ENCODE data around the gene PPFIA1. TPM values are rescaled to one million over a fixed set of nuclear protein-coding genes. Genes with fewer than 3 reads are reported as not detected.
"Not testable (repeated sequence)": the region's sequence is repeated elsewhere in the genome, so short reads cannot be mapped to it uniquely, and the experiment has no call there.

The PPFIA1 gene
- total RNA-seq, 1 donor from 2014 or later: 54.2 TPM

DNA sequence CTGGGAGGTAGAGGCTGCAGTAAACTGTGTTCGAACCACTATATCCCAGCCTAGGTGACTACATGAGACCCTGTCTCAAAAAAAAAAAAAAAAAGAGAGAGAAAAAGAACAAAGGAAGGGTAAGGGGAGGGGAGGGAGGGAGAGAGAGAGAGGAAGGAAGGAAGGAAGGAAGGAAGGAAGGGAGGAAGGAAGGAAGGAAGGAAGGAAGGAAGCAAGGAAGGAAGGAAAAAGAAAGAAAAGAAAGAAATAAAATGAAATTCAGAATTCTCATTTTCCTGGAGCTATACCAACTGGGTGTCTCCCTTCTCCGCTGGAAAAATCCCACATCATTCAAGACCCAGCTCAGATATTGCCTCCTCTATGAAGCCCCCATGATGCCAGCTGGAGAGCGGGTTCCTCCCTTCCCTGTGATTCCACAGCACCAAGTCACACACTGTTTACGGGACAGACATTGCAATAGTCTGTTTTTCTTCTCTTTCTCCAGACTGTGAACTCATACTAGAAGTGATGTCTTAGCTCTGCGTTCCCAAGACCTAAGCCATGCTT is 3.0 kb upstream of the PPFIA1 start:
- no peak for DNase-seq
- intact Hi-C loops (cut with micrococcal nuclease): no loop called here
- Mint-ChIP-seq H3K27ac (no peak overlapping the region), H3K36me3 (ENCODE audit: low read depth) (peaks cover 4% of the 10 kb centered on the region), H3K4me3 (no peak overlapping the region), H3K4me1 (peaks cover 15% of the 10 kb centered on the region), H3K9me3 (no peaks in the 10 kb centered on the region), H3K27me3 (peaks cover 32% of the 10 kb centered on the region)

DNA sequence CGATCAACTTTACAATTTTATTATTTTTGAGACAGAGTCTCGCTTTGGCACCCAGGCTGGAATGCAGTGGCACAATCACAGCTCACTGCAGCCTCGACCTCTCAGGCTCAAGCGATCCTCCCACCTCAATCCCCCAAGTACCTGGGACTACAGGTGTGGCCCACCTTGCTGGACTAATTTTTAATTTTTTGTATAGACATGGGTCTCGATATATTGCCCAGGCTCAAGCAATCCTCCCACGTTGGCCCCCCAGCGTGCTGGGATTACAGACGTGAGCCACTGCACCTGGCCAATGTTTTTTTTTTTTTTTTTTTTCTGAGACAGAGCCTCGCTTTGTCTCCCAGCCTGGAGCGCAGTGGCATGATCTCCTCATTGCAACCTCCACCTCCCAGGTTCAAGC is 2.0 kb upstream of the PPFIA1 start:
- DNase-seq: no peak
- Mint-ChIP-seq H3K4me3 (no peak overlapping the region), H3K9me3 (no peaks in the 10 kb centered on the region), H3K36me3 (ENCODE audit: low read depth) (peaks cover 12% of the 10 kb centered on the region), H3K27me3 (peaks cover 32% of the 10 kb centered on the region), H3K4me1 (peaks cover 19% of the 10 kb centered on the region), H3K27ac (no peak overlapping the region)
- intact Hi-C loops (cut with micrococcal nuclease): no loop called here

DNA sequence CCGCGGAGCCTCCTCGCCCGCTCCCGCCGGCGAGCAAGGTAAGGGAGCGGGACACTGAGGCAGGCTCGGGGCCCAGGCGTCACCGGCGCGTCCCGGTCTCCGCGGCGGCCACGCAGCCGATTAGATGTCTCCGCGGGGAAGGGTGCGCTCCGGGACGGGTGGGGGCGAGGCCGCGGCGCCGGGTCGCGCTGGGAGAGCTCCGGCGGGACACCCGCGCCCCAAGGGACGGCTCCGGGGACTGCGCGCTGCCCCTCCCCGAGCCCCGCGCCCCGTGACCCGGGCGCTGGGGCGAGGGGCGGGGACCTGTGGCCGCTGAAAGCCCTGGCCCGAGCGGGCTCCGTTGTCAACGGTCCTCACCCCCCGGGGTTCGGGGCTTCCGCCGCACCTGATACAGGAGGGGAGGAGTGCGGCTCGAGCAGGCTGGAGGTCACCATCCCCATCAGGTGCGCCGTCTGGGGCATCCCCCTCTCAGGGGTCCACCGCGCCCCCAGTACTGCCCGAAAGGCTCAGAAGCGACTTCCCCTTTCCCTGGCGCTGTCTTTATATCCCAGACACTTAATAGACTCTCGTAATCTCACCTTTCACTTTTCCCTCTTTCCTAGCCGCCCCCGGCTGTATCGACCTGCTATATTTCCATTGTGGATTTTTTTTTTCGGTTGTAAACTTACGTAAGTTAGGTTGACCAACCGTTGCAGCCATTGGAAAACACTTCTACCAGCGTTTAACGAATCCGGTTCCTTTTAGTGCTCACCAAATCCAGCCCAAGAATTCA is 573 bp downstream of the PPFIA1 start:
- peak; percentile 86 for DNase-seq
- Mint-ChIP-seq H3K36me3 (ENCODE audit: low read depth) (peaks cover 23% of the 10 kb centered on the region), H3K4me3 (peak overlapping the region; percentile 93), H3K27ac (peak overlapping the region; percentile 82), H3K27me3 (peaks cover 20% of the 10 kb centered on the region), H3K9me3 (no peaks in the 10 kb centered on the region), H3K4me1 (peaks cover 20% of the 10 kb centered on the region)
- intact Hi-C loops (cut with micrococcal nuclease): loop anchor here (1.0 to 2.0 kb wide), 4 partner anchors 68 to 596 kb away; partner anchors contain the start of genes CTTN, FADD and LTO1

DNA sequence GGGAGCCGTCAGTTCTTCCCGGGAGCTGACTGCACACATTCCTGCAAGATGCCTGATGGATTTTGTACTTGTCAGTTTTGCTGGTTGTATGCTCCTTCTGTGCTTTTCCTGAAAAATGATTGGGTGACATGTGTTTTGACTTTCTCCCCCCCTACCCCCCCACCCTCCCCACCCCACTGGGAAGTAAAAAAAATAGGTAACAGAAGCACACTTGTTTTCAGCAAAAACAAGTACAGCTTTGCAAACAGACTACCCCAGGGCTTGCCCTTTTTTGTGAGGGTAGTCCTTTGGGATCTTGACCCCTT is 1.1 kb downstream of the PPFIA1 start:
- H3K36me3 Mint-ChIP-seq (ENCODE audit: low read depth): peaks cover 23% of the 10 kb centered on the region
- H3K27ac Mint-ChIP-seq: no peak overlapping the region
- intact Hi-C loops (cut with micrococcal nuclease): loop anchor here (2.0 kb wide), 1 partner anchor 93 kb away; no protein-coding TSS in a partner anchor
- peaks cover 20% of the 10 kb centered on the region for H3K27me3 Mint-ChIP-seq
- H3K9me3 Mint-ChIP-seq: no peaks in the 10 kb centered on the region
- peaks cover 20% of the 10 kb centered on the region for H3K4me1 Mint-ChIP-seq
- DNase-seq: no peak
- peak overlapping the region; percentile 93 for H3K4me3 Mint-ChIP-seq

DNA sequence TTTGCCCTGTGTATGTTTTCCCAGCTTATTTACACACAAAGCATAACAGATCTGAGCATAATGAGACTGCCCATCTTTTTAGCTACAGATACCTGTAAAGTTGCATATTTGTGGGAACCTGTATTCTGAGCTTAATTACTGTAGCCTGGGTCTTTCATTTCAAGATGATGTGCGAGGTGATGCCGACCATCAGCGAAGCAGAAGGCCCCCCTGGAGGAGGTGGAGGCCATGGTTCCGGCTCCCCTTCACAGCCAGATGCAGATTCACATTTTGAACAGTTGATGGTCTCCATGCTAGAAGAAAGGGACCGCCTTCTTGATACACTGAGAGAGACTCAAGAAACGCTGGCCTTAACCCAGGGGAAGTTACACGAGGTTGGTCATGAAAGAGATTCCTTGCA is 1.5 kb downstream of the PPFIA1 start:
- intact Hi-C loops (cut with micrococcal nuclease): no loop called here
- H3K36me3 Mint-ChIP-seq (ENCODE audit: low read depth): peaks cover 24% of the 10 kb centered on the region
- H3K27me3 Mint-ChIP-seq: peaks cover 20% of the 10 kb centered on the region
- no peaks in the 10 kb centered on the region for H3K9me3 Mint-ChIP-seq
- H3K27ac Mint-ChIP-seq: peak overlapping the region; percentile 66
- H3K4me3 Mint-ChIP-seq: peak overlapping the region; percentile 79
- peaks cover 21% of the 10 kb centered on the region for H3K4me1 Mint-ChIP-seq
- no peak for DNase-seq

DNA sequence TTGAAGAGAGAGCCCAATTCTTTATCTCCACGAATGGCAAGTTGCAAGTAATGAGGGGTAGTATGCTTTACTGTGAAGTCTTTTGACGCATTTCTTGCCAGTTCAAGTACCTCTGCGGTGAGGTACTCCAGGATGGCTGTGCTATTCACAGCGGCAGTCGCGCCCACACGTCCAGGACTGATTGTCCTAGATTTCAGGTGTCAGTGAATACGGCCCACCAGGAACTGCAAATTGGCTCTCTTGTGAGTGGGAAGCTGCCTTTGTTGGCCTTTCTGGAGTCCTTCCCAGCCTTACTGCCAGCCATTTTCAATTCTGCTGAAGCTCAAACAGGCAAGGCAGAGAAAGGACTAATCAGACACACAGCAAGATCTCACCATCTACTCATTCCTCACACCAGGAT is 8.5 kb downstream of the PPFIA1 start:
- no peak overlapping the region for H3K27ac Mint-ChIP-seq
- DNase-seq: no peak
- no peaks in the 10 kb centered on the region for H3K27me3 Mint-ChIP-seq
- peaks cover 43% of the 10 kb centered on the region for H3K36me3 Mint-ChIP-seq (ENCODE audit: low read depth)
- intact Hi-C loops (cut with micrococcal nuclease): no loop called here
- H3K4me3 Mint-ChIP-seq: no peak overlapping the region
- peaks cover 9% of the 10 kb centered on the region for H3K4me1 Mint-ChIP-seq
- H3K9me3 Mint-ChIP-seq: no peaks in the 10 kb centered on the region

DNA sequence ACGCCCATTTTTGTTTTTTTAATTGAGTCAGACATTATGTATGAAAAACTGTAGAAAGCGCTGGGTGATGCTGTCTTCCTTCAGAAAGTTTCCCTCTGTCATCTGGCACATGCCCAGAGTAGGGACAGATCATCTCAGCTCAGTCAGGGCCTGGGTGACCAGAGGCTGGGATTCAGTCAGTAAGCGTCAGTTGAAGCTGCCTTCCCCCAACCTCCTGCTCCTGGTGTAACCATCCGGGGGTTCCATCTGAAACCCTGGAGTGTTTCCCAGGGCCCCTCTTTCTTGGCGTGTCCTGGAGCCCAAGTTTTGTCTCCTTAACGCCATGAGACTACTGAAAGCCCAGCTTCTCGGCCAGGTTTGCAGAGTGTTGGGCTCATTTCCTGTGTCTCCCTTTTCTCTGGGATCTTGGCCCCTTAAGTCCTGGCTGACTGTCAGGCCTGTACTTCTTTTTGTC is 10.7 kb downstream of the PPFIA1 start:
- H3K4me3 Mint-ChIP-seq: no peak overlapping the region
- H3K36me3 Mint-ChIP-seq (ENCODE audit: low read depth): peaks cover 45% of the 10 kb centered on the region

DNA sequence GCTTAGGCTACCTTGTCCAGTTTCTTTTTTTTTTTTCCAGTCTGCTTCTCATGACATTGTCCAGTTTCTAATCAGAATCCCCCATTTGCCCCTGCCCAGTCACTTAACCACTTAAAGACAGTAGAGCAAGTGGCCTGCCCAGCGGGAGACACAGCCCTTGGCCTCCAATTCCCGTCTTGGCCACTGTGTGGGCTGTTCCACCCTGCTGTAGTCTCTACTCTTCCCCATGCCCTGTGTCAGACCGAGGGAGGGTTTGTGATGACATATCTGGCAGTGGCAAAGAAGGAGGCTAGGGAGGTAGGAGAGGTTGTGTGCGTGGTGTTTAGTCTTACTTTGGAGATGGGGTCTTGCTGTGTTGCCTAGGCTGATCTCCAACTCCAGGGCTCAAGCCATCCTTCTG is 11.5 kb downstream of the PPFIA1 start:
- Mint-ChIP-seq H3K27ac (no peak overlapping the region), H3K36me3 (ENCODE audit: low read depth) (peaks cover 49% of the 10 kb centered on the region), H3K27me3 (no peaks in the 10 kb centered on the region), H3K4me1 (peaks cover 1% of the 10 kb centered on the region), H3K9me3 (no peaks in the 10 kb centered on the region), H3K4me3 (no peak overlapping the region)
- intact Hi-C loops (cut with micrococcal nuclease): no loop called here
- DNase-seq: no peak

More for the DNA sequence above, 10.7 kb downstream of the PPFIA1 start:
- DNase-seq: no peak
- Mint-ChIP-seq H3K9me3 (no peaks in the 10 kb centered on the region), H3K4me1 (peaks cover 3% of the 10 kb centered on the region), H3K27me3 (no peaks in the 10 kb centered on the region), H3K27ac (no peak overlapping the region)
- intact Hi-C loops (cut with micrococcal nuclease): no loop called here

DNA sequence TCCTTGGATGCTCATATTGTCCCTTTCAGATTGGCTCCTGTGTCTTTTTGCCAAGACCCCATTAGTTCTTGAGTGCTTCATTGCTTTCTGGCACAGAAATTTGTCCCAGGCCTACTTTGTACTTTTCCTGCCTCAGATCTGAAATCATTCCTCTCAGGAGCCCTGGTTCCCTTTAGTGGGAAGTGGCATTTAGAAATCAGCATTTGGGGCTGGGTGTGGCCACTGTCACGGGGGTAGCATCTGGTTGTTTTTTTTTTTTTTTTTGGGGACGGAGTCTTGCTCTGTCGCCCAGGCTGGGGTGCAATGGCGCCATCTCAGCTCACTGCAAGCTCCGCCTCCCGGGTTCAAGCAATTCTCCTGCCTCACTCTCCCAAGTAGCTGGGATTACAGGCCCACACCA is 18.2 kb downstream of the PPFIA1 start:
- DNase-seq: no peak
- H3K36me3 Mint-ChIP-seq (ENCODE audit: low read depth): peaks cover 36% of the 10 kb centered on the region
- H3K9me3 Mint-ChIP-seq: no peaks in the 10 kb centered on the region
- no peaks in the 10 kb centered on the region for H3K27me3 Mint-ChIP-seq
- H3K4me1 Mint-ChIP-seq: peaks cover 1% of the 10 kb centered on the region
- no peak overlapping the region for H3K4me3 Mint-ChIP-seq
- intact Hi-C loops (cut with micrococcal nuclease): no loop called here
- no peak overlapping the region for H3K27ac Mint-ChIP-seq

DNA sequence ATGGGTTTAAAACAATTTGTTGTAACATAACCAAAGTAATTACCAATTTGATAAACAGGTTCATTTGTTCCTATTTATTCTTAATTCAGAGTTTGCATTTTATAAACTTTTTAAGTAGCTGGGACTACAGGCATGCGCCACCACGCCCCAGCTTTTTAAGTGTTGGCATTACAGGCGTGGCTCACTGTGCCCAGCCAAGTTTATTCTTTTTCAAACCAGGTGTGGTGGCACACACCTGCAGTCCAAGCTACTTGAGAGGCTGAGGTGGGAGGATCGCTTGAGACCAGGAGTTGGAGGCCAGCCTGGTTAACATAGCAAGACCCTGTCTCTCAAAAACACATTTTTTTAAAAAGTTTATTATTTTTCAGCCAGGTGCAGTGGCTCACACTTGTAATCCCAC is 19.1 kb downstream of the PPFIA1 start:
- intact Hi-C loops (cut with micrococcal nuclease): no loop called here
- Mint-ChIP-seq H3K27ac (no peak overlapping the region), H3K27me3 (no peaks in the 10 kb centered on the region), H3K4me3 (no peak overlapping the region), H3K4me1 (peaks cover 1% of the 10 kb centered on the region), H3K9me3 (no peaks in the 10 kb centered on the region), H3K36me3 (ENCODE audit: low read depth) (peaks cover 39% of the 10 kb centered on the region)
- no peak for DNase-seq

DNA sequence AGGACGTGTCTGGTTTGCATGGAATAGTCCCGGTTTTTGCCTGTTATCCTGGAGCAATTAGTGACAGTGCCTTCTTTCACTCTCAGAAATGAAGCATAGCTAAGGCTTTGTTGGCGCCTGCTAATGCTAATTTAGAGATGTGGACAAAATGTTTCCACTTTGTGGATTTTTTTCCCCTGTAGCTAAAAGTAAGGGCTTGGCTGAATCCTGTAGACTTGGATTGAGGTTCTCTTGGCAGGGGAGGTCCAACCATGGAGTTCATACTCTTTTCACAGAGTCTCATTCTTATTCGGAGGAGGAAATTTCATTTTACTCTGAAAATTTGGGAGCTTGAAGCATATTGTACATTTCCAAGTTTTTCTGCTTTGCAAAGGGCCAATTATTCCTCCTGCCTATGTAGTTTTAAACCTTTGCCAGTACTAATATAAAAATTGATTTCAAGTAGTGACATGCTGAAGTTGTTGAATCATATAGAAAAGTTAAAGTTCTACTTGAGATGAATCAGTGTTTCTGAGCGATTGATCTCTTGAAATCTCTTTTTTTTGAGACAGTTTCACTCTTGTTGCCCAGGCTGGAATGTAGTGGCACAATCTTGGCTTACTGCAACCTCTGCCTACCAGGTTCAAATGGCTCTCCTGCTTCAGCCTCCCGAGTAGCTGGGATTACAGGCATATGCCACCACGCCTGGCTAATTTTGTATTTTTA is 20.0 kb downstream of the PPFIA1 start:
- H3K36me3 Mint-ChIP-seq (ENCODE audit: low read depth): peaks cover 36% of the 10 kb centered on the region
- H3K4me3 Mint-ChIP-seq: no peak overlapping the region

DNA sequence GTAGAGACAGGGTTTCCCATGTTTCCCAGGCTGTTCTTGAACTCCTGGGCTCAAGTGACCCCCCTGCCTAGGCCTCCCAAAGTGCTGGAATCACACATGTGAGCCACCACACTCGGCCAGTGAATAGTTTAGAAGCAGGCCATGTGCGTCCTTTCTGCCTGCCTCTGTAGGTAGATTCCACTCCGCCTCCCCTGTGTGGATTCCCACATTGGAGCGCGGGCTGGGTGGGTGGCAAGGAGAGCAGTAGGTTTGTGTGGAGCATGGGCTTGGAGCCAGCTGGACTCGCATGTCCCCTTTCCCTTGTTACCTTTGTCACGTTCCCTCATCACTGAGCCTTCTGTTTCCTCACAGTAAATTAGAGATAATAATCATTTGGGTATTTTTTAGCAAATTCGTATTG is 21.7 kb downstream of the PPFIA1 start:
- intact Hi-C loops (cut with micrococcal nuclease): no loop called here
- H3K4me1 Mint-ChIP-seq: peaks cover 1% of the 10 kb centered on the region
- H3K36me3 Mint-ChIP-seq (ENCODE audit: low read depth): peaks cover 26% of the 10 kb centered on the region
- no peaks in the 10 kb centered on the region for H3K27me3 Mint-ChIP-seq
- DNase-seq: no peak
- no peaks in the 10 kb centered on the region for H3K9me3 Mint-ChIP-seq
- no peak overlapping the region for H3K4me3 Mint-ChIP-seq
- no peak overlapping the region for H3K27ac Mint-ChIP-seq

More for the DNA sequence above, 20.0 kb downstream of the PPFIA1 start:
- Mint-ChIP-seq H3K27ac (no peak overlapping the region), H3K4me1 (peaks cover 1% of the 10 kb centered on the region), H3K9me3 (no peaks in the 10 kb centered on the region), H3K27me3 (no peaks in the 10 kb centered on the region)
- intact Hi-C loops (cut with micrococcal nuclease): no loop called here
- DNase-seq: no peak

DNA sequence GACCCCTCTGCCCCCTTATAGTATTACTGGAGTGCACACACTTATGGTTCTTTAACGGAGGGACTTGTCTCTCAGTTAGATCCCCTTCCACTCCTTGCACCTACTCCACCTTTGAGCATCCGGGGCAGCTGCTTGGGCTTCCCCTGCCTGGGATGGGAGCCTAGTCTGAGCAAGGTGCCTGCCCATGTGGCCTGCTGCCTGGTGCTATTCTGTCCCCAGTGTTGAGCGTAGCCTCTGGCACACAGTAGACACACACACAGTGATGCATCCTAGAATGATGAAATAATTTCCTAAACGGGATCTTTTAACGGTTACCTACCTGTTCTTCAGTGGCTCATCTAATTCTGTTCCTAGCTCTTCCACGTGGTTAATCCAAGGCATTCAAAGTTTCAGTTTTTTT is 22.4 kb downstream of the PPFIA1 start:
- Mint-ChIP-seq H3K4me3 (no peak overlapping the region), H3K36me3 (ENCODE audit: low read depth) (peaks cover 27% of the 10 kb centered on the region), H3K27me3 (no peaks in the 10 kb centered on the region), H3K4me1 (peaks cover 1% of the 10 kb centered on the region), H3K9me3 (no peaks in the 10 kb centered on the region), H3K27ac (no peak overlapping the region)
- intact Hi-C loops (cut with micrococcal nuclease): no loop called here
- DNase-seq: no peak

DNA sequence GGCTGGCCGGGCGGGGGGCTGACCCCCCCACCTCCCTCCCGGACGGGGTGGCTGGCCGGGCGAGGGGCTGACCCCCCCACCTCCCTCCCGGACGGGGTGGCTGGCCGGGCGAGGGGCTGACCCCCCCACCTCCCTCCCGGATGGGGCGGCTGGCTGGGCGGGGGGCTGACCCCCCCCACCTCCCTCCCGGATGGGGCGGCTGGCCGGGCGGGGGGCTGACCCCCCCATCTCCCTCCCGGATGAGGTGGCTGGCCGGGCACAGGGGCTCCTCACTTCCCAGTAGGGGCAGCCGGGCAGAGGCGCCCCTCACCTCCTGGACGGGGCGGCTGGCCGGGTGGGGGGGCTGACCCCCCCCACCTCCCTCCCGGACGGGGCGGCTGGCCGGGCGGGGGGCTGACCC is 24.7 kb downstream of the PPFIA1 start:
- H3K36me3 Mint-ChIP-seq (ENCODE audit: low read depth): peaks cover 25% of the 10 kb centered on the region
- H3K27ac Mint-ChIP-seq; H3K4me3 Mint-ChIP-seq; H3K4me1 Mint-ChIP-seq; DNase-seq; intact Hi-C loops (cut with micrococcal nuclease); H3K9me3 Mint-ChIP-seq; H3K27me3 Mint-ChIP-seq: not testable (repeated sequence)

All from activated CD4-positive, alpha-beta T cell treated with anti-CD3 and anti-CD28 coated beads, Interleukin-2, amount 10 ng/mL, durations not matched to agents 24 days and 14 days (primary cell).